Keratinocyte (primary cell): Measurements from ENCODE around the gene DDX54. TPM values are rescaled to one million over a fixed set of nuclear protein-coding genes. Genes with fewer than 3 reads are reported as not detected.

Experiments
- DNase-seq: peaks from one replicate; pipeline ENCODE4 v3.0.0-alpha.2; 2011; ENCODE audit warnings: low read depth, missing footprints, low spot score
- FAIRE-seq: peaks from 2 replicates; lab custom pipeline; 2011; peaks lifted over from hg19 to GRCh38; lab: Jason Lieb, UNC
- H2AFZ ChIP-seq: 2 replicates; pipeline ENCODE4 v1.6.0; 2012; ENCODE audit warnings: low read length, control low read depth, inconsistent platforms; ENCODE audit not compliant: control insufficient read depth
- H3K27ac ChIP-seq: 2 replicates; pipeline ENCODE4 v1.5.1; 2011; ENCODE audit warnings: low read length; ENCODE audit not compliant: control insufficient read depth, insufficient read depth
- H3K27me3 ChIP-seq: 3 replicates; pipeline ENCODE4 v1.6.0; 2011; ENCODE audit warnings: low read length; ENCODE audit not compliant: control insufficient read depth, insufficient read depth; ENCODE audit errors: extremely low read depth
- H3K36me3 ChIP-seq, 2 experiments: 2 replicates in 1 of 2; 3 replicates in 1 of 2; pipeline ENCODE4 v1.5.1; 2011; ENCODE audit warnings: low read length in 2 of 2, mild to moderate bottlenecking in 1 of 2; ENCODE audit not compliant: control insufficient read depth in 2 of 2, insufficient read depth in 2 of 2; ENCODE audit errors: extremely low read depth in 1 of 2
- H3K4me1 ChIP-seq: 3 replicates; pipeline ENCODE4 v1.5.1; 2011; ENCODE audit warnings: low read length; ENCODE audit not compliant: control insufficient read depth, insufficient read depth; ENCODE audit errors: extremely low read depth
- H3K4me2 ChIP-seq: 3 replicates; pipeline ENCODE4 v1.6.0; 2011; ENCODE audit warnings: low read depth, low read length; ENCODE audit not compliant: control insufficient read depth, insufficient read depth; ENCODE audit errors: extremely low read depth
- H3K4me3 ChIP-seq, 3 experiments: fragments of 200-600 bp in 1 of 3; sonication (generic) in 1 of 3; 2 replicates in 2 of 3; 3 replicates in 1 of 3; pipeline ENCODE4 v1.5.1; 2011 to 2016; ENCODE audit warnings: low read length in 3 of 3, mild to moderate bottlenecking in 3 of 3, control low read depth in 2 of 3, inconsistent platforms in 1 of 3, low read depth in 1 of 3, mixed read lengths in 1 of 3, mixed run types in 1 of 3, moderate library complexity in 1 of 3; ENCODE audit not compliant: control insufficient read depth in 2 of 3, insufficient read depth in 2 of 3; ENCODE audit errors: extremely low read depth in 1 of 3
- H3K79me2 ChIP-seq: 2 replicates; pipeline ENCODE4 v1.6.0; 2012; ENCODE audit warnings: low read length; ENCODE audit not compliant: control insufficient read depth, insufficient read depth
- H3K9ac ChIP-seq: 3 replicates; pipeline ENCODE4 v1.6.0; 2011; ENCODE audit warnings: low read length; ENCODE audit not compliant: control insufficient read depth, insufficient read depth; ENCODE audit errors: extremely low read depth
- H3K9me1 ChIP-seq: 3 replicates; pipeline ENCODE4 v1.6.0; 2011; ENCODE audit warnings: low read length; ENCODE audit not compliant: control insufficient read depth, insufficient read depth; ENCODE audit errors: extremely low read depth
- H3K9me3 ChIP-seq: 2 replicates; pipeline ENCODE4 v1.5.1; 2012; ENCODE audit warnings: low read depth, low read length; ENCODE audit not compliant: control insufficient read depth
- H4K20me1 ChIP-seq: 3 replicates; pipeline ENCODE4 v1.6.0; 2011; ENCODE audit warnings: low read length; ENCODE audit not compliant: control insufficient read depth, insufficient read depth; ENCODE audit errors: extremely low read depth
- EZH2 ChIP-seq: IDR thresholded peaks from one replicate; pipeline ENCODE4 v1.6.1; 2012; ENCODE audit warnings: inconsistent platforms, mild to moderate bottlenecking, low read length, moderate library complexity
- dilution Hi-C: fragments of 300-500 bp; cut with MboI; formaldehyde crosslinking; loops from one replicate; pipeline ENCODE4 v1.7.0; 2020; ENCODE audit warnings: low sequenced_read_pairs; ENCODE audit not compliant: extremely low pct_ligation_motif_present
- polyA plus RNA-seq, 5 experiments: library from polyadenylated mRNA; depleted of rRNA in 3 of 5; stranded (reverse) in 3 of 5; stranded (forward) in 1 of 5; unstranded in 1 of 5; fragments of >200 nt; gene quantifications; 1 replicate in 1 of 5; 2 replicates in 3 of 5; 3 replicates in 1 of 5; pipeline versions ENCODE4 v1.2.1 to v1.2.3, GENCODE V29; 2011 to 2012; ENCODE audit warnings: missing spikeins in 2 of 5, low read depth in 1 of 5, low replicate concordance in 1 of 5
- TF ChIP-seq, protein P1 (sequence below), 3 experiments: IDR thresholded peaks in 1 of 3; conservative IDR thresholded peaks in 1 of 3; optimal IDR thresholded peaks in 1 of 3; 2 replicates in 2 of 3; 3 replicates in 1 of 3; pipeline versions ENCODE3 to v1.5.1; 2011; ENCODE audit warnings: low read length in 3 of 3, mild to moderate bottlenecking in 3 of 3, moderate library complexity in 2 of 3, control low read depth in 1 of 3, inconsistent platforms in 1 of 3; ENCODE audit not compliant: insufficient read depth in 2 of 3; ENCODE audit errors: extremely low read depth in 1 of 3

The DDX54 gene
- polyA plus RNA-seq, 1 donor (not counting 4 experiments of a cell fraction or from before 2014, with no cell fraction given) = 44.6 TPM

DNA sequence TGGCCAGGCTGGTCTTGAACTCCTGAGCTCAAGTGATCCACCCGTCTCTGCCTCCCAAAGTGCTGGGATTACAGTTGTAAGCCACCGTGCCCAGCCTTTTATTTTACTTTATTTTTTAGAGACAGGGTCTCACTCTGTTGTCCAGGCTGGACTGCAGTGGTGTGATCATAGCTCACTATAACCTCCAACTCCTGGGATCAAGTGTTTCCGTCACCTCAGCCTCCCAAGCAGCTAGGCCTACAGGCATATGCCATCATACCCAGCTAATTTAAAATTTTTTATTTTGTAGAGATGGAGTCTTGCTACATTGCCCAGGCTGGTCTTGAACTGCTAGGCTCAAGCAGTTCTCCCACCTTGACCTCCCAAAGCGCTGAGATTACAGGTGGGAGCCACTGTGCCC lies 39.7 kb upstream of the DDX54 start:
- H3K27ac ChIP-seq = no peak overlapping the region
- H3K9ac ChIP-seq = no peak overlapping the region
- peaks cover 6% of the 10 kb centered on the region for H3K79me2 ChIP-seq
- DNase-seq = no peak
- H4K20me1 ChIP-seq = no peaks in the 10 kb centered on the region
- H3K36me3 ChIP-seq = peaks cover 2 to 5% of the 10 kb centered on the region in 2 experiments
- peaks cover 22% of the 10 kb centered on the region for H3K4me1 ChIP-seq
- no peak overlapping the region for H3K4me2 ChIP-seq
- no peak overlapping the region for H2AFZ ChIP-seq
- H3K4me3 ChIP-seq = no peak overlapping the region
- no peak for FAIRE-seq
- no peaks in the 10 kb centered on the region for H3K27me3 ChIP-seq
- dilution Hi-C loops = no loop called here
- no peak for TF ChIP-seq EZH2
- TF ChIP-seq, protein P1, sequence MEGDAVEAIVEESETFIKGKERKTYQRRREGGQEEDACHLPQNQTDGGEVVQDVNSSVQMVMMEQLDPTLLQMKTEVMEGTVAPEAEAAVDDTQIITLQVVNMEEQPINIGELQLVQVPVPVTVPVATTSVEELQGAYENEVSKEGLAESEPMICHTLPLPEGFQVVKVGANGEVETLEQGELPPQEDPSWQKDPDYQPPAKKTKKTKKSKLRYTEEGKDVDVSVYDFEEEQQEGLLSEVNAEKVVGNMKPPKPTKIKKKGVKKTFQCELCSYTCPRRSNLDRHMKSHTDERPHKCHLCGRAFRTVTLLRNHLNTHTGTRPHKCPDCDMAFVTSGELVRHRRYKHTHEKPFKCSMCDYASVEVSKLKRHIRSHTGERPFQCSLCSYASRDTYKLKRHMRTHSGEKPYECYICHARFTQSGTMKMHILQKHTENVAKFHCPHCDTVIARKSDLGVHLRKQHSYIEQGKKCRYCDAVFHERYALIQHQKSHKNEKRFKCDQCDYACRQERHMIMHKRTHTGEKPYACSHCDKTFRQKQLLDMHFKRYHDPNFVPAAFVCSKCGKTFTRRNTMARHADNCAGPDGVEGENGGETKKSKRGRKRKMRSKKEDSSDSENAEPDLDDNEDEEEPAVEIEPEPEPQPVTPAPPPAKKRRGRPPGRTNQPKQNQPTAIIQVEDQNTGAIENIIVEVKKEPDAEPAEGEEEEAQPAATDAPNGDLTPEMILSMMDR (optimal IDR thresholded peaks at IDR 0.05 in 1 of 3, IDR thresholded peaks at IDR 0.05 in 1 of 3, conservative IDR thresholded peaks at IDR 0.05 in 1 of 3; ENCODE audit: extremely low read depth in 1 of 3, insufficient read depth in 2 of 3, low read length in 3 of 3) = no peak
- H3K9me1 ChIP-seq = peaks cover 3% of the 10 kb centered on the region
- H3K9me3 ChIP-seq = no peaks in the 10 kb centered on the region

- dilution Hi-C loops = no loop called here
- no peaks in the 10 kb centered on the region for H4K20me1 ChIP-seq
- peak overlapping the region; percentile 71 for H3K27ac ChIP-seq
- DNase-seq (no peak), FAIRE-seq (no peak)
- peak overlapping the region; percentile 18 for H2AFZ ChIP-seq
- H3K9ac ChIP-seq = peak overlapping the region; percentile 88
- no peaks in the 10 kb centered on the region for H3K27me3 ChIP-seq
- H3K9me3 ChIP-seq = no peaks in the 10 kb centered on the region
- H3K79me2 ChIP-seq = peaks cover 6% of the 10 kb centered on the region
- H3K4me1 ChIP-seq = peaks cover 22% of the 10 kb centered on the region
- H3K9me1 ChIP-seq = peaks cover 3% of the 10 kb centered on the region
- no peak for TF ChIP-seq EZH2
- TF ChIP-seq, protein P1 (optimal IDR thresholded peaks at IDR 0.05 in 1 of 3, IDR thresholded peaks at IDR 0.05 in 1 of 3, conservative IDR thresholded peaks at IDR 0.05 in 1 of 3; ENCODE audit: extremely low read depth in 1 of 3, insufficient read depth in 2 of 3, low read length in 3 of 3) = no peak
- peak overlapping the region; percentile 96 for H3K4me2 ChIP-seq
- peak overlapping the region in 2 of 3 experiments; percentile 81 to 86 for H3K4me3 ChIP-seq
- H3K36me3 ChIP-seq = peaks cover 0 to 4% of the 10 kb centered on the region in 2 experiments
Observed at GRCh38 chr12:113222730-113223531, 37.7 kb upstream of the DDX54 start.
